GM21619 (cell line): ENCODE measurements around the gene TMEM248.
"Not testable (repeated sequence)": the region's sequence is repeated elsewhere in the genome, so short reads cannot be mapped to it uniquely, and the experiment has no call there.

Experiments
- ATAC-seq: cut with Tn5 transposase; IDR thresholded peaks from one replicate; pipeline ENCODE4 v1.9.1; 2021; ENCODE audit not compliant: unreplicated experiment

Gene TMEM248

GRCh38 chr7:66995050-66995776 is 74.2 kb downstream of the TMEM248 start, which contains the start of gene SBDS:
Gene SBDS (minus strand): TSS chr7:66995586. CDS start chr7:66995417, 169 bp downstream.
- peak; percentile 60 for ATAC-seq

DNA sequence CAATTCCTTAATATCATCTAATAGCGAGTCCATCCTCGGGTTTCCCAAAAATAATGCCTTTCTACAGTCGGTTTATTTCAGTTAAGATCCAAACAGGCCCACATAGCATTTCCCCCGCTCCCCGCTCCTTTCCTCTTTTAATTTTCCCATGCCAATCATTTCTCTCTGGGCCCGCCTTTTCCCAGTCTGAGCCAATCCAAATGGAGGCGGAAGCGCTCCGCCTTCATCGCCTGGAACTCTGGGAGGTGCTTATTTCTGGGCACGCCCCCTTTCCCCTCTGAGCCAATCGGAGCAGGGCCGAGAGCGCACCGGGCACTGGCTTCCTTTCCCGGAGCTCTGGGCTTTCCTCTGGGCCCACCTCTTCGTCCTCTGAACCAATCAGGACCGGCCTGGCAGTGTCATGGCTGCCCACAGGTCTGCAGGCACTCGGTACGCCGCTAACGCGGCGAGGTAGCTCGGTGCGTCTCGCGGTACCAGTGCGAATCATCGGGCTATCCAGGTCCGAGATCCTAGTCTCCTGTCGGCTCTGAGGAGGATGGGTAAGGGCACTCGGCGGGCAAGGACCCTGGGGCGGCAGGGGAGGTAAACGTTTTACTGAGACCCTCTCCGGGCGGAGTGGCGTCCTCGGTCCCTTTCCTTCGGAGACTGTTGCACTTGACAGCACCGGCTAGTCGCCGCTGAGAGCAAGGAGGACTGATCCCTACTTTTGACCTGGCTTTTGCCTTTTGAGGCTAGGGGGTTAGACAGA is 75.6 kb downstream of the TMEM248 start, which contains the start of gene TYW1:
TSS of gene TYW1 (plus strand) at position 390 of the 748 bp plus-strand sequence. CDS start at position 536, 146 bp downstream.
- ATAC-seq: peak; percentile 81

DNA sequence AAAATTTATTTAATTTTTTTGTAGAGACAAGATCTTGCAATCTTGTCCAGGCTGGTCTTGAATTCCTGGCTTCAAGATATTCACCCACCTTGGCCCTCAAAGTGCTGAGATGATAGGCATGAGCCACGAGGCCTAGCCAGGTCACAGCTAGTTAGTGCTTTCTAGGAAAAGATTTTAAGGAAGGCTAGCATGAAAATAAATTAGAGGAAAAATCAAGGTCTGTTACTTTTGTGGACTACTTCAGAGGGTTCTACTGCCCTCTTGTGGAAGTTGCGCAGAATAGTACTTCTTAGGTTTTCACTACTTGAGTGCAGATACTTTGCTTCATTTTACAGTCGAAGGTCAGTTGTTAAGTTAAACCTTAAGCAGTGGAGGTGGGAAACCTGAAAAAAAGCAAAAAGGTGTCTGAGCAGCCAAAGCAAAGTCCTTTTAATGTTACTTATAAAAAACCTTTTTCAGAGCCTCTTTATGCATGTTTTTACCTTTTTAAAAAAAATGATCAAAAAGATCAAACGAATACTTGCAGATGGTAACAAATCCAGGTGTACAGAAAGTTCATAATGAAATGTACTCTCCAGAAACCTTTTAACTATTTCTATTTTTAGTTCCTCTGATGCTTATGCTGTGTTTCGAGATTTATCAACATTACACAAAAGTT is 79.7 kb downstream of the TMEM248 start:
- not testable (repeated sequence) for ATAC-seq

DNA sequence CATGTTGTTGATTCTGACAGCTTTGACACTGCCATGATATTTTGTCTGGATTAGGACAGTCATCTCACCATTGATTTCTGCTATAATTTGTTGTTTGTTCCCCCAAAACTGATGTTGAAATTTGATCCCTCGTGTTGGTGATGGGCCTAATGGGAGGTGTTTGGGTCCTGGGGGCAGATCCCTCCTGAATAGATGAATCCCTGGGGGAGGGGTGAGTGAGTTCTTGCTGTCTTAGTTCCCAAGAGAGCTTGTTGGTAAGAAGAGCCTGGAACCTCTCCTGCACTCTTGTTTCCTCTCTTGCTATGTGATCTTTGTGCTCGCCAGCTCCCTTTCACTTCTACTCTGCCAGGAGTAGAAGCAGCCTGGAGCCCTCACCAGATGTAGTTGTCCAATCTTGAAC is 83.1 kb downstream of the TMEM248 start:
- not testable (repeated sequence) for ATAC-seq

DNA sequence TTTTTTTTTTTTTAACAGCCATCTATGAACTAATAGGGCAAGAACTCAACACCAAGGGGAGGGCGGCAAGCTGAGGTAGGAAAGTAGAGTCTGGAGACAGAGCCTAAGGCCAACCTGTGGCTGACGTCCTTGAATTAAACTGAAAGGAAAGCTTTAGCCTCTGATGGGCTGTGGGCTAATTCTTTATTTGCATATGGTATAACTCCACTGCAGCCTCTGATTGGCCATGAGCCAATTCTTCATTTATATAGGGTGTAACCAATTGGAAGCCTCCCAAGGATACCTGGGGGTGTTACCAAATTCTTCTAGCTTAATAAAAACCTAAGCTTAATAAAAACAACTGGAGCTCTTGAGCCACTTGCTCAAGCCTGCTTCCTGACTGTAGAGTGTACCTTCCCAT is 85.9 kb downstream of the TMEM248 start:
- no peak for ATAC-seq
